Activated CD4-positive, alpha-beta memory T cell treated with anti-CD3 and anti-CD28 coated beads, Interleukin-2, amount 10 ng/mL, durations not matched to agents 7 days and 5 days (primary cell): ENCODE data around the gene SATB2. TPM values are rescaled to one million over a fixed set of nuclear protein-coding genes. Genes with fewer than 3 reads are reported as not detected.

ENCODE experiments used
- CTCF ChIA-PET: fragments of 350-600 bp; sonication (Branson Sonifier 250); formaldehyde crosslinking; loops from one replicate; lab custom pipeline; 2021; ENCODE audit warnings: antibody characterized with exemption, inconsistent platforms; lab: Charles Lee
- POLR2A ChIA-PET: fragments of 350-600 bp; sonication (Branson Sonifier 250); formaldehyde crosslinking; loops from one replicate; lab custom pipeline; 2021; ENCODE audit warnings: antibody characterized with exemption; lab: Charles Lee
- DNase-seq: peaks from one replicate; pipeline ENCODE4 v3.0.0-alpha.2; 2020
- H3K27ac Mint-ChIP-seq: one replicate; pipeline ENCODE4 v1.8.0; 2021; ENCODE audit warnings: mild to moderate bottlenecking, mixed read lengths
- H3K27me3 Mint-ChIP-seq: one replicate; pipeline ENCODE4 v1.8.0; 2021; ENCODE audit warnings: mixed read lengths
- H3K36me3 Mint-ChIP-seq: one replicate; pipeline ENCODE4 v1.8.0; 2021; ENCODE audit warnings: low read depth, mixed read lengths
- H3K4me1 Mint-ChIP-seq: one replicate; pipeline ENCODE4 v1.8.0; 2021; ENCODE audit warnings: mixed read lengths
- H3K4me3 Mint-ChIP-seq: one replicate; pipeline ENCODE4 v1.8.0; 2021; ENCODE audit warnings: mild to moderate bottlenecking, mixed read lengths
- H3K9me3 Mint-ChIP-seq: one replicate; pipeline ENCODE4 v1.8.0; 2021; ENCODE audit warnings: mixed read lengths
- total RNA-seq, 2 experiments: library from RNA; stranded (reverse); gene quantifications; one replicate each; pipeline ENCODE4 v1.2.3, GENCODE V29; 2021

Gene SATB2
- total RNA-seq, 2 experiments from 2014 or later: 0.13 to 0.18 TPM

DNA sequence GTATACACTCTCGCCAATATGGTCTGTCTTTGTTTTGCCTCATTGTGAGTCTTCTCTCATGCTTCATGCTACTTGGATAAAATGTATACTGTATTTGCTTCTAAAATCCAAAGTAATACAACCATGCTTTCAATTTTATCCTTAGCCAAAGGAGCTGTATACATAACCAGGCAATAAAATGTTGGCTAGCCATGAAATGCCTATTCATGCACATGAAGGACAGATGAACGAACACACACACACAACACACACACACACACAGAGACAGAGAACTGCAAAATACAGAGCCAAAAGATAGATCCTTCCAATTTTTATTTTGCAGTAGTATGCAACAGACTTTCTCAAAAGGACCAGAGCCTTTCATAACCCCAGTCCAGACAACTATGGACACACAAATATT lies 113.7 kb downstream of the SATB2 start:
- Mint-ChIP-seq H3K27me3 (no peaks in the 10 kb centered on the region), H3K4me3 (no peak overlapping the region), H3K27ac (no peak overlapping the region), H3K4me1 (no peaks in the 10 kb centered on the region), H3K9me3 (no peaks in the 10 kb centered on the region), H3K36me3 (no peaks in the 10 kb centered on the region)
- ChIA-PET POLR2A (no interaction called here), CTCF (no interaction called here)
- no peak for DNase-seq

DNA sequence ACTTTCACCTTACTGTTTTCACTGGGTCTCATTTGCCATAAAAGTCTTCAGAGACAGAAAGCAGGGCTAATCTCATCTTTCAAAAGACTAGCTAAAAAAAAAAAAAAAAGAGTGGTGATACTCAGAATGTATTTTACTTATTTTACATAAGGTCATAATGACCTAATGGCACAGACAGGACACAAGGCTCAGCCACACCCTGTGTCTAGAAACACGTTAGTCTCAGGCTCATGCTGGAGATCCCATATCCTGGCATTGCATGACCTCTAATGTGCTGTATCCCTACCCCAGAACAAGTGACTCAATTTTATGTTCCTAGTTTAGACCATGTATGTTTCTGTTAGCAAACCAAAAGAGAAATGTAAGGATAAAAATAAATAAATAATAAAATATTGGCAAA lies 115.4 kb downstream of the SATB2 start:
- Mint-ChIP-seq H3K4me3 (no peak overlapping the region), H3K9me3 (no peaks in the 10 kb centered on the region), H3K27ac (no peak overlapping the region), H3K4me1 (no peaks in the 10 kb centered on the region), H3K36me3 (no peaks in the 10 kb centered on the region), H3K27me3 (no peaks in the 10 kb centered on the region)
- DNase-seq: no peak
- POLR2A ChIA-PET: no interaction called here
- CTCF ChIA-PET: no interaction called here

DNA sequence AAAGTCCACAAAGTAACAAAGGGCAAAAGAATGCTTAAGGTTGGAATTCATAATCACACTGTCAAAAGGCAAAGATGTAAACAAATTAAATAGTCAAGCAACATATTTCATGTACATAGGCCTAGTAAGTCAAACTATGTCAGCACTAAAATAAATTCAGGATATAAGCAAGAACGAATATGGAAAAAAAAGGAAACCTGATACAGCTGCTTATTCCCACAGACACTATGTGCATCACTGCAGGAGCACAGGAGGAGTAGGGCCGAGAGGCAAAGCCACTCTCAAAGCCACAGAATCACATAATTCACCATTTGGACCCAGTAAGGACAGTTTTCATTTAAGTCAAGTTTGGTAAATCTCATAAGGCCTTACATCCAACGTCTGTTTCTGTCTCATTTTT lies 116.6 kb downstream of the SATB2 start:
- Mint-ChIP-seq H3K36me3 (no peaks in the 10 kb centered on the region), H3K9me3 (no peaks in the 10 kb centered on the region), H3K4me3 (no peak overlapping the region), H3K27me3 (no peaks in the 10 kb centered on the region), H3K4me1 (no peaks in the 10 kb centered on the region), H3K27ac (no peak overlapping the region)
- POLR2A ChIA-PET: no interaction called here
- no peak for DNase-seq
- CTCF ChIA-PET: no interaction called here

DNA sequence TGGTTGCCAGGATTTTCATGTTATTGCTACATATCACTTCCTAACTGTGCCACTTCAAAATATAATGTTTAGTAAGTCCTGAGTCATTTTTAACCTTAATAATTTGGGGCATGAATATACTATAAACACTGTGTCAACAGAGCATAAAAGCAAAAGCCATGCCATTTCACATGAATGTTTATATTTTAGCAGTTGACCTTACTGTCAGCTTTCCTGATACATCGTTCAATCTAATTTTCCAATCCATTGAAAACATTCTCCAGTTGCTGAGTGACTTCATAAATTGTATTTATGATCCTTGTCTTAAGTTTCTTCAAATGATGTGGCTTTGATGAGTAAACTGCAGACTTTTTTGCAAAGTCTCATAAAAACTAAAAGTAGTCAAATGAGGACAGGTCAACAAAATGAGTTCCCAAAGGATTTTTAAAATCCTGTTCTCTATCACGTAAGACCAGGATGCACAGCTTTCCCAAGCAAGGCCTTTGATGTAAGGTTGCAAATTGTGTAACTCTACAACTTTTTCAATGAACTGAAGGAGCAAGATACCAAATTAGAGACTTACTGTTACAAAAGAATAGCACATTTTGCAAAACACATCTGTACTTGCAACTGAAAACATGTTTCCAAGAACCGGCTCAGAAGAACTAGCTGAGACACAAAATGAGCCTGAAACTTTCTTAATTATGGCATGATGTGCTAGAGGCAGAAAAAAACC lies 117.7 kb downstream of the SATB2 start:
- Mint-ChIP-seq H3K9me3 (no peaks in the 10 kb centered on the region), H3K27me3 (no peaks in the 10 kb centered on the region), H3K36me3 (no peaks in the 10 kb centered on the region), H3K4me3 (no peak overlapping the region), H3K27ac (no peak overlapping the region), H3K4me1 (no peaks in the 10 kb centered on the region)
- DNase-seq: no peak
- ChIA-PET POLR2A (no interaction called here), CTCF (no interaction called here)

DNA sequence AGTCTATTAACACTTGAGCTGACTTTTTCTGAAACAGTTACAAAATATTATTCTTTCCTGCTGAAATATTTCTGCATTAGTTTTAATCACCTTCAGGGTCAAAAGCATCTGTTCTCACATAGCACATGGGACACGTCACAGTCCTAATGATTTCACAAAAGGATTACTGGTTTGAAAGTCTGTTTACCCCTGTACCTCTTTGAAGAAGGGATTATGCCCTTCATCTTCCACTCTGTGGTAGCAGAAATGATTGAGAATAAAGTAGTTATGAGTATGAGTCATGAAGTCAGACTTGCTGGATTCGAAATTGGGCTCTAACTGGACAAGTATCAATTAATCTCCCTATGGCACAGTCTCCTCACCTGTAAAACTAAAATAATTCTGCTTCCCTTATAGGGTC lies 121.2 kb downstream of the SATB2 start:
- Mint-ChIP-seq H3K9me3 (no peaks in the 10 kb centered on the region), H3K36me3 (no peaks in the 10 kb centered on the region), H3K27ac (no peak overlapping the region), H3K4me3 (no peak overlapping the region), H3K4me1 (no peaks in the 10 kb centered on the region), H3K27me3 (no peaks in the 10 kb centered on the region)
- ChIA-PET CTCF (no interaction called here), POLR2A (no interaction called here)
- no peak for DNase-seq

DNA sequence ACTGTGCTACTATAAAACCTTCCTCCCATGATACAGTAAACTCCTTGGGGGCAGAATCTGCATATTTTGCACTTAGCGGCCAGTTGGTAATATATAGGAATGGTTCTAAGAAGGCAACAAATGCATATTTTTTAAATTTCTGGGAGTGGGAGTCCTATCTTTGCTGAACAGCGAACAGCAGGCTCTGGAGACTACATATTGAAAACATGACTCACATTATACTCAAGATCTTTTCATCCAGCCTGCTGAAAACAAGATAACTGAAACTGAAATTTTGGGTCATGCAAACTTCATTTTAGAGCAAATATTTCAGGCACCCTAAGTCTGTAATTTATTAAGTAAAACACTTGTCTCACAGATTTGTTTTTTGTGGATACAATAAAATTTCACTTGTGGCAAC lies 122.2 kb downstream of the SATB2 start:
- no peaks in the 10 kb centered on the region for H3K9me3 Mint-ChIP-seq
- ChIA-PET POLR2A (no interaction called here), CTCF (no interaction called here)
- no peak for DNase-seq
- H3K4me3 Mint-ChIP-seq: no peak overlapping the region
- no peaks in the 10 kb centered on the region for H3K36me3 Mint-ChIP-seq
- H3K4me1 Mint-ChIP-seq: no peaks in the 10 kb centered on the region
- H3K27ac Mint-ChIP-seq: no peak overlapping the region
- H3K27me3 Mint-ChIP-seq: no peaks in the 10 kb centered on the region

DNA sequence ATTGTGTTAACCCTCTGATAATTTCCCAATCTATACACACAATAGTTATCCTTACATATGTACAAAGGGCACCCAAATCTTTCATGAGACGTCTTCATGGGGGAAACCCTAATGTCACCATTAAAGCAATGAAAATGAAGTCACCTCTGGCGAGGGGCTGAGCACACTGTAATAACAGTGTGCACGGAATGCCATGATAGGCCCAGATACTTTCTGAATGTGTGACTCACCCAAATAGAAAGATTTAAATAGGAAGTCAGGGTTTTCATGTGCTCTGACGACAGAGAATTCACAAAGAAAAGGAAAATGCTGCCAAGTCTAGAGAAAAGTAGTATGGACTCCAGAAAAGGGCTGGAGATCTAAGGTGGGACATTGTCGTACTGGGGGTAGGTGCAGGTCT lies 128.3 kb downstream of the SATB2 start:
- no peak overlapping the region for H3K27ac Mint-ChIP-seq
- H3K9me3 Mint-ChIP-seq: no peaks in the 10 kb centered on the region
- no peak overlapping the region for H3K4me3 Mint-ChIP-seq
- DNase-seq: no peak
- ChIA-PET POLR2A (no interaction called here), CTCF (no interaction called here)
- H3K4me1 Mint-ChIP-seq: no peaks in the 10 kb centered on the region
- no peaks in the 10 kb centered on the region for H3K36me3 Mint-ChIP-seq
- no peaks in the 10 kb centered on the region for H3K27me3 Mint-ChIP-seq

DNA sequence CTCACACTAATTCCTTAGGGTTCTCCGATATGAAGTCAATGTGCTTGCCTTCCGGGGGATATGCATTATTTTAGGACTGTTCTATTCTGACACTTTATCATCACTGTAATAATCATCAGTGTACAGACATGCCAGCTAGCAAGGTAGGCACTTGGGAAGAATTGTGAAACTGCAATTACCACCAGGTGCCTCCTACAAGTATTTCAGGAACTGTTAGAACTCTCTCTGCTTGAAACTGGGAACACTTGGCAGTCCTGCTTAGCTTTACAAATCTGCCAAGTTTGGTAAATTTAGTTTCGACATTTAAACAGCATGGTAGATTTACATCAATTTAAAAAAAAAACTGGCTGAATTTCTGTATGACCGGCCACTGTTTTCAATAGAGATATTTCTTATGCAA lies 128.7 kb downstream of the SATB2 start:
- no peaks in the 10 kb centered on the region for H3K4me1 Mint-ChIP-seq
- no peaks in the 10 kb centered on the region for H3K36me3 Mint-ChIP-seq
- no peaks in the 10 kb centered on the region for H3K9me3 Mint-ChIP-seq
- ChIA-PET CTCF (no interaction called here), POLR2A (no interaction called here)
- no peak overlapping the region for H3K4me3 Mint-ChIP-seq
- H3K27ac Mint-ChIP-seq: no peak overlapping the region
- no peak for DNase-seq
- H3K27me3 Mint-ChIP-seq: no peaks in the 10 kb centered on the region

DNA sequence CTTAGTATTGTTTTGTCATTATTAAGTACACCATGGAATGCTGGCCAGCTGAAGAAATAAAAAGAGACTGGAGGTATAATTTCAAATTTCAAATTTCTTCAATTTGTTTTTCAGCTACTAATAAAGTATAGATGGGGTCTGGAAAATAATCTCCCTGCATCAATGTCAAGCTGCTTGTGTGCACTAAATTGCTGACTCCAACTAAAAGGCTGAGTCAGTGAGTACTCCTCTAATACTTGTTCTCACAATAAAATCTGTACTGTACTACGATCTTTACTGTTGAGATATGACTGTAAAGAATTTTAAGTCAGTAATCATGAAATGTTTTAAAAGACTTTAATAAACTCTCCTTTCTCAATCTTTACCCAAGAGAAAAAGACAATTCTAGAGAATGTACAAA lies 131.9 kb downstream of the SATB2 start:
- Mint-ChIP-seq H3K27me3 (no peaks in the 10 kb centered on the region), H3K9me3 (no peaks in the 10 kb centered on the region), H3K4me1 (no peaks in the 10 kb centered on the region), H3K4me3 (no peak overlapping the region), H3K36me3 (no peaks in the 10 kb centered on the region), H3K27ac (no peak overlapping the region)
- ChIA-PET POLR2A (no interaction called here), CTCF (no interaction called here)
- no peak for DNase-seq

DNA sequence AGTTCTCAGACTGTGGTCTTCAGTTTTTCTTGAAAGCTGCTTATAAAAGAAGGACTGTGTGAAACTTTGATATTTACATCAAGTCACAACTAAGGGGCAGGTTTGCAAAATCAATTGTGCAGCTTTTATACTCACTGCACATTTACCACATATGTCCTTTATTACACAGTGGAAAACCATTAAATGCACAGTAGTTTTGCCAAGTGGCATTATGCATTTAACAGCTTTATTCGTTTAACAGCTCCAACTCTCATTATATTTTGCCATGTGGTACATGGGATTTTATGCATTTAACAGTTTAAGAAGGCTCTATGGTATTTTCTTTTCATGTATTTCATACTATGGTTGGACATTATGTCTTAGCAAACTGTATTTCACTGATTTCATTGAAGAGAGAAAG lies 135.6 kb downstream of the SATB2 start:
- H3K36me3 Mint-ChIP-seq: no peaks in the 10 kb centered on the region
- ChIA-PET CTCF (no interaction called here), POLR2A (no interaction called here)
- H3K4me3 Mint-ChIP-seq: no peak overlapping the region
- H3K4me1 Mint-ChIP-seq: no peaks in the 10 kb centered on the region
- no peak for DNase-seq
- H3K27me3 Mint-ChIP-seq: no peaks in the 10 kb centered on the region
- no peak overlapping the region for H3K27ac Mint-ChIP-seq
- H3K9me3 Mint-ChIP-seq: no peaks in the 10 kb centered on the region

DNA sequence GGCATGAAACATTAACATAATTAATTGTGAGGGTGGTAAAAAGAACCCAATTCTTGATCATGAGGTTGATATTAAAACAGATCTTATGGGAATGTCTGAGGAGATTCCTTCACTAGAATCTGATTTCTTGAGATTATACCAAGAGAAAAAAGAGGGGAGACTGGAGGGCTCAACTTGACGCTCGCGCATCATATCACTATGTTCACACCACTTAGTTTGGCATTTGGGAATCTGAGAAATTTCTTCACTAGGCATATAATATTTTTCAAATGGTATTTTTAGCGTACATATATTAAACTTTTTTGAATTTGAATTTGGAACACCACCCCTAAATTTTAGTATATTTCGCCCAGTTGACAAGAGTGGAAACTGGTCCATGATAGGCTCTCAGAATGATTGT lies 140.1 kb downstream of the SATB2 start:
- POLR2A ChIA-PET: no interaction called here
- Mint-ChIP-seq H3K27ac (no peak overlapping the region), H3K27me3 (no peaks in the 10 kb centered on the region)

DNA sequence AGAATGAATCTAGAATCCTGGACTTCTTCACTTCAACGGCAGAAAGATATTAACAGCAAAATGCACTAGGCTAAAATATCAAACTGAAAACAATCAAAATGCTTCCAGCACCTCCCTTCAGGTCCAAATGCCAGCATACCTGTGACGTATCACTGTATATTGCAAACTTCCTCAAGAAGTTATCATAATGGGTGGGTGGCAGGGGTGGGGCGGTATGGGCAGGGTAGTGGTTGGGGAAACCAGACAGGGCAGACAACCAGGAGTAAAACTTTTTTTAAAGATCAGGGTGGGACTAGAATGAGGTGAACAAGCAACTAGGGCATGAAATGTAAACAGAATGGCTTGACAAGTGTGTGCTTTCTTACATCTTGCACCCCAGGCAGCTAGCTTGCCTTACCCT lies 140.9 kb downstream of the SATB2 start:
- Mint-ChIP-seq H3K4me1 (no peaks in the 10 kb centered on the region), H3K4me3 (no peak overlapping the region), H3K9me3 (no peaks in the 10 kb centered on the region), H3K27me3 (no peaks in the 10 kb centered on the region), H3K27ac (no peak overlapping the region), H3K36me3 (no peaks in the 10 kb centered on the region)
- ChIA-PET POLR2A (no interaction called here), CTCF (no interaction called here)
- DNase-seq: no peak

More for the DNA sequence above, 140.1 kb downstream of the SATB2 start:
- CTCF ChIA-PET: no interaction called here
- DNase-seq: no peak
- H3K4me1 Mint-ChIP-seq: no peaks in the 10 kb centered on the region
- no peaks in the 10 kb centered on the region for H3K9me3 Mint-ChIP-seq
- H3K4me3 Mint-ChIP-seq: no peak overlapping the region
- H3K36me3 Mint-ChIP-seq: no peaks in the 10 kb centered on the region

DNA sequence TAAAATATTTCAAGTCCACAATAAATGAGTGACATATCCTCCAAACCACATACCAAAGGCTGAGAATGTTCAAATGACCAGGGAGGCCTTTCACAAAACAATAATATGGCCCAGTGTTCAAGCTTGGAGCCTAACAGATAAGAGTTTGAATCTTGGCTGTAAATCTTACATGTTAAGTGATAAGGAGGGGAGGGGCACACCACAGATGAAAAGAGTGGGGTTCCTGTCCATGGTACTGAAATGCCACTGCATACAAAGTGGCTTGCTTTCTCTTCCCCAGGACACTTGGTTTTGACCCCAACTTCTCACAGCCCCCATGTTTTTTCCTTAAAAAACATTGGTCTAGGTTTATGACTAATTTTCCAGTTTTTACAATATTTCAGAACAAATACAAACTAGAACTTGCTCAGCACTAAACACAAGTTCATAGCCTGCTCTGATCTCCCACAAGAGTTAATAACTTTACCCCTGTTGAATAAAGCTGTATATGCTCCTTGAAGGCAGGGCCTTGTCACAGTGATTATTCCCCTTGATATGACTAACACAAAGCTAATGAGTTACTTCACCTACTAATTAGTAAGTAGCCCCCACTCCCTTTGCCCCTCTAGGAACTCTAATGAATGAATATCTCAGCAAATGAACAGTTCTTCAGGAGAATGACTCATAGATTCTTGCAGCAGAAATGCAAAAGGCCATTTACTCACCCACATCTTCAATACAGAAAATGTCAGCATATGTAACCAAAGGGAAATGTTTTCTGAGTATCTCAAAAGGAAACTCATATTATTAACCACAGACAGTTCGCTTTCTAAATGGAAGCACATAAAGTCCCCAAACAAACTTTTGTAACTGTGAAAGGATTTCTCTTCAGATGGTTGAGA lies 142.2 kb downstream of the SATB2 start:
- Mint-ChIP-seq H3K9me3 (no peaks in the 10 kb centered on the region), H3K27ac (no peak overlapping the region), H3K27me3 (no peaks in the 10 kb centered on the region), H3K36me3 (no peaks in the 10 kb centered on the region), H3K4me1 (no peaks in the 10 kb centered on the region), H3K4me3 (no peak overlapping the region)
- ChIA-PET CTCF (interaction anchor here (1.1 kb wide), 1 partner anchor 123 kb away, joined by 3 read pairs; no protein-coding TSS in a partner anchor), POLR2A (no interaction called here)
- no peak for DNase-seq

DNA sequence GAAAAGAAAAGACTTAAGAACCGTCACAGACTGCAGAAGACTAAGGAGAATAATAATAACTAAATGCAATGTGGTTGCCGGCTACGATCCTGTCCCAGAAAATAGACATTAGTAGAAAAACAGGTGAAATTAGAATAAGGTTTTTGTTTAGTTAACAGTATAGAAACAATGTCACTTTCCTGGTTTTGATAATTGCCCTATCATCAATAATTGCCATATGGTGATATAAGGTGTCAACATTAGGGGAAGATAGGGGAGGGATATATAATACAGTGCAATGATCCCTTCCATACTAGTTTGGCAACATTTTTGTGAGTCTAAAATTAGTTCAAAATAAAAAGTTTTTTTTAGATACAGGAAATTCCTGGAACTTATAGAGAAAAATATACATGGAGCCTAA lies 144.8 kb downstream of the SATB2 start:
- H3K9me3 Mint-ChIP-seq: no peaks in the 10 kb centered on the region
- CTCF ChIA-PET: no interaction called here
- POLR2A ChIA-PET: no interaction called here

More for the DNA sequence above, 144.8 kb downstream of the SATB2 start:
- Mint-ChIP-seq H3K27me3 (no peaks in the 10 kb centered on the region), H3K4me3 (no peak overlapping the region), H3K36me3 (no peaks in the 10 kb centered on the region), H3K4me1 (no peaks in the 10 kb centered on the region), H3K27ac (no peak overlapping the region)
- no peak for DNase-seq
